IMR-90 (cell line): ENCODE results near the gene TMEM139. TPM values are rescaled to one million over a fixed set of nuclear protein-coding genes. Genes with fewer than 3 reads are reported as not detected.
A peak's percentile ranks its signal among the peaks of the same experiment; 100 is the strongest.

Experiments
- ATAC-seq: fragments of 200-7000 bp; cut with Tn5 transposase; 2 replicates; pipeline ENCODE4 v1.9.1; 2020; ENCODE audit warnings: low read depth, mild to moderate bottlenecking, moderate library complexity
- BruUV-seq: library from RNA; stranded (reverse); fragments of 400-500 nt; replicated peaks from 2 replicates; lab custom pipeline; 2021; lab: Mats Ljungman, UMichigan
- CTCF ChIA-PET: fragments of 300-600 bp; formaldehyde crosslinking; extraction: SDS; loops from one replicate; lab custom pipeline; 2021; ENCODE audit warnings: antibody characterized with exemption; lab: Yijun Ruan, JAX
- POLR2A ChIA-PET: fragments of 300-600 bp; sonication (Branson Sonifier 250); formaldehyde crosslinking; loops from one replicate; lab custom pipeline; 2022; ENCODE audit warnings: antibody characterized with exemption; ENCODE audit not compliant: unreplicated experiment; lab: Charles Lee
- DNase-seq: peaks from one replicate; pipeline ENCODE4 v3.0.0; 2013
- H2AFZ ChIP-seq: replicated peaks from 2 replicates; pipeline ENCODE3; 2013; ENCODE audit warnings: low read length, mild to moderate bottlenecking; ENCODE audit not compliant: poor library complexity
- H2AK5ac ChIP-seq: 2 replicates; pipeline ENCODE4 v1.6.1; 2013; ENCODE audit warnings: low read depth, low read length, inconsistent platforms
- H2AK9ac ChIP-seq: replicated peaks from 2 replicates; pipeline ENCODE3; 2013; ENCODE audit warnings: mild to moderate bottlenecking, low read depth, low read length, moderate library complexity; ENCODE audit not compliant: poor library complexity
- H2BK120ac ChIP-seq: 2 replicates; pipeline ENCODE4 v1.6.1; 2013; ENCODE audit warnings: low read depth, low read length, inconsistent platforms
- H2BK15ac ChIP-seq: 3 replicates; pipeline ENCODE4 v1.6.1; 2013; ENCODE audit warnings: low read depth, low read length, inconsistent platforms
- H2BK20ac ChIP-seq: 2 replicates; pipeline ENCODE4 v1.6.1; 2013; ENCODE audit warnings: low read depth, mild to moderate bottlenecking, inconsistent platforms, low read length, moderate library complexity
- H2BK5ac ChIP-seq: 2 replicates; pipeline ENCODE4 v1.6.1; 2013; ENCODE audit warnings: mild to moderate bottlenecking, low read depth, low read length, inconsistent platforms; ENCODE audit not compliant: poor library complexity, severe bottlenecking
- H3K14ac ChIP-seq: replicated peaks from 2 replicates; pipeline ENCODE4 v1.6.1; 2013; ENCODE audit warnings: low read depth, low read length, inconsistent platforms
- H3K18ac ChIP-seq: 2 replicates; pipeline ENCODE4 v1.6.1; 2013; ENCODE audit warnings: low read depth, low read length, control low read depth
- H3K23ac ChIP-seq: 2 replicates; pipeline ENCODE4 v1.6.1; 2013; ENCODE audit warnings: low read depth, low read length, inconsistent platforms
- H3K27ac ChIP-seq: 2 replicates; pipeline ENCODE4 v1.5.1; 2013; ENCODE audit warnings: mild to moderate bottlenecking, control low read depth, low read length; ENCODE audit not compliant: insufficient read depth
- H3K27me3 ChIP-seq: 2 replicates; pipeline ENCODE4 v1.6.1; 2013; ENCODE audit warnings: low read length; ENCODE audit not compliant: control insufficient read depth, insufficient read depth
- H3K36me3 ChIP-seq: 2 replicates; pipeline ENCODE4 v1.6.1; 2013; ENCODE audit warnings: low read length, mixed read lengths; ENCODE audit not compliant: control insufficient read depth, insufficient read depth
- H3K4ac ChIP-seq: 2 replicates; pipeline ENCODE4 v1.6.1; 2013; ENCODE audit warnings: low read depth, low read length, inconsistent platforms
- H3K4me1 ChIP-seq: 2 replicates; pipeline ENCODE4 v1.6.1; 2013; ENCODE audit warnings: low read length, mixed read lengths; ENCODE audit not compliant: control insufficient read depth, insufficient read depth
- H3K4me2 ChIP-seq: 2 replicates; pipeline ENCODE4 v1.6.1; 2013; ENCODE audit warnings: low read depth, mild to moderate bottlenecking, control low read depth, low read length, moderate library complexity
- H3K4me3 ChIP-seq: 2 replicates; pipeline ENCODE4 v1.5.1; 2013; ENCODE audit warnings: low read depth, mild to moderate bottlenecking, control low read depth, low read length, moderate library complexity; ENCODE audit not compliant: insufficient read depth
- H3K56ac ChIP-seq: 2 replicates; pipeline ENCODE4 v1.6.1; 2013; ENCODE audit warnings: low read length, inconsistent platforms; ENCODE audit not compliant: insufficient read depth; ENCODE audit errors: extremely low read depth
- H3K79me1 ChIP-seq, 2 experiments: 2 replicates each; pipeline ENCODE4 v1.6.1; 2013; ENCODE audit warnings: low read length in 2 of 2, inconsistent platforms in 1 of 2, low read depth in 1 of 2
- H3K9ac ChIP-seq: 2 replicates; pipeline ENCODE4 v1.6.1; 2013; ENCODE audit warnings: low read depth, low read length, control low read depth
- H3K9me1 ChIP-seq: 2 replicates; pipeline ENCODE4 v1.6.1; 2013; ENCODE audit warnings: low read length, inconsistent platforms; ENCODE audit not compliant: insufficient read depth
- H3K9me3 ChIP-seq: 2 replicates; pipeline ENCODE4 v1.6.1; 2013; ENCODE audit warnings: low read length; ENCODE audit not compliant: control insufficient read depth, insufficient read depth
- H4K20me1 ChIP-seq: 2 replicates; pipeline ENCODE4 v1.6.1; 2013; ENCODE audit warnings: low read length, inconsistent platforms; ENCODE audit not compliant: insufficient read depth
- H4K5ac ChIP-seq: 2 replicates; pipeline ENCODE4 v1.6.1; 2013; ENCODE audit warnings: mild to moderate bottlenecking, low read depth, low read length, control low read depth
- H4K8ac ChIP-seq, 2 experiments: 2 replicates each; pipeline ENCODE4 v1.6.1; 2013; ENCODE audit warnings: low read depth in 2 of 2, low read length in 2 of 2, control low read depth in 1 of 2, inconsistent platforms in 1 of 2
- H4K91ac ChIP-seq: 2 replicates; pipeline ENCODE4 v1.6.1; 2013; ENCODE audit warnings: low read depth, low read length, inconsistent platforms; ENCODE audit not compliant: insufficient read depth
- BHLHE40 ChIP-seq: fragments of 150-350 bp; IDR thresholded peaks from 2 replicates; pipeline ENCODE4 v1.6.1; 2016; ENCODE audit warnings: mild to moderate bottlenecking, low read depth, low read length
- CEBPB ChIP-seq: IDR thresholded peaks from 2 replicates; pipeline ENCODE4 v1.6.1; 2012; ENCODE audit warnings: low read depth, low read length, improper control_type of control experiment
- CHD1 ChIP-seq: IDR thresholded peaks from 2 replicates; pipeline ENCODE4 v1.6.1; 2012; ENCODE audit warnings: low read depth, low read length, improper control_type of control experiment
- CTCF ChIP-seq: conservative IDR thresholded peaks from 2 replicates; pipeline ENCODE4 v1.5.1; 2012; ENCODE audit warnings: mild to moderate bottlenecking, low read depth, low read length, improper control_type of control experiment
- ELK1 ChIP-seq: fragments of 150-350 bp; IDR thresholded peaks from 2 replicates; pipeline ENCODE4 v1.6.1; 2016; ENCODE audit warnings: low read depth, mild to moderate bottlenecking, low read length, moderate library complexity, borderline replicate concordance
- FOS ChIP-seq: fragments of 150-350 bp; IDR thresholded peaks from 2 replicates; pipeline ENCODE4 v1.6.1; 2016; ENCODE audit warnings: low read depth, low read length
- MAFK ChIP-seq: IDR thresholded peaks from 2 replicates; pipeline ENCODE4 v1.6.1; 2012; ENCODE audit warnings: low read depth, low read length, improper control_type of control experiment
- MAZ ChIP-seq: IDR thresholded peaks from 2 replicates; pipeline ENCODE4 v1.6.1; 2012; ENCODE audit warnings: low read depth, mild to moderate bottlenecking, low read length, improper control_type of control experiment, moderate library complexity, borderline replicate concordance
- MXI1 ChIP-seq: IDR thresholded peaks from 2 replicates; pipeline ENCODE4 v1.6.1; 2012; ENCODE audit warnings: low read depth, mild to moderate bottlenecking, low read length, moderate library complexity, borderline replicate concordance
- NFE2L2 ChIP-seq: fragments of 150-350 bp; IDR thresholded peaks from 2 replicates; pipeline ENCODE4 v1.6.1; 2016; ENCODE audit warnings: low read depth, mild to moderate bottlenecking, low read length
- POLR2A ChIP-seq: IDR thresholded peaks from 2 replicates; pipeline ENCODE4 v1.6.1; 2012; ENCODE audit warnings: mild to moderate bottlenecking, low read depth, low read length
- RAD21 ChIP-seq: IDR thresholded peaks from 2 replicates; pipeline ENCODE4 v1.6.1; 2012; ENCODE audit warnings: low read length, improper control_type of control experiment
- RCOR1 ChIP-seq: IDR thresholded peaks from 2 replicates; pipeline ENCODE4 v1.6.1; 2012; ENCODE audit warnings: mild to moderate bottlenecking, low read length, improper control_type of control experiment; ENCODE audit not compliant: insufficient replicate concordance
- RFX5 ChIP-seq: IDR thresholded peaks from 2 replicates; pipeline ENCODE4 v1.8.0; 2012; ENCODE audit warnings: low read depth, mild to moderate bottlenecking, low read length, moderate library complexity
- SMC3 ChIP-seq: fragments of 150-350 bp; IDR thresholded peaks from 2 replicates; pipeline ENCODE4 v1.6.1; 2016; ENCODE audit warnings: low read depth, mild to moderate bottlenecking, antibody characterized with exemption, low read length, moderate library complexity
- USF2 ChIP-seq: fragments of 150-350 bp; IDR thresholded peaks from 2 replicates; pipeline ENCODE4 v1.6.1; 2017; ENCODE audit warnings: mild to moderate bottlenecking, antibody characterized with exemption, low read length, low read depth
- whole genome bisulfite sequencing, 2 experiments: methylation state at CpG; one replicate each; pipeline versions ENCODE4 v1.1.5 to v1.1.7; 2013; ENCODE audit warnings: missing lambda C conversion rate in 2 of 2; ENCODE audit not compliant: insufficient read length in 1 of 2; ENCODE audit errors: extremely low coverage in 2 of 2; 5-methylcytosine and 5-hydroxymethylcytosine counted together
- dilution Hi-C: fragments of 300-500 bp; cut with HindIII; formaldehyde crosslinking; loops from one replicate; pipeline ENCODE4 v1.14.3; 2018; ENCODE audit warnings: low sequenced_read_pairs; ENCODE audit not compliant: unreplicated experiment
- in situ Hi-C: fragments of 300-500 bp; cut with MboI; formaldehyde crosslinking; loops from 3 replicates; pipeline ENCODE4 v1.14.3; 2019; ENCODE audit warnings: low sequenced_read_pairs, inconsistent platforms, mixed read lengths
- intact Hi-C: fragments of 100-400 bp; cut with micrococcal nuclease; formaldehyde crosslinking; loops from 2 replicates; pipeline ENCODE4 v1.10.0; 2022
- polyA plus RNA-seq, 3 experiments: library from polyadenylated mRNA; depleted of rRNA; stranded (reverse); fragments of >200 nt; gene quantifications; 2 replicates each; pipeline ENCODE4 v1.2.3, GENCODE V29; 2012; ENCODE audit warnings: low replicate concordance in 1 of 3
- total RNA-seq: library from RNA; depleted of rRNA; stranded (reverse); fragments of >200 nt; gene quantifications from 2 replicates; pipeline ENCODE4 v1.2.3, GENCODE V29; 2012

The TMEM139 gene
- total and polyA plus RNA-seq, 2 of the 4 experiments (the other 2 are of a cell fraction) = 0.07 TPM; not detected in 1

GRCh38 chr7:143334244-143334643 is 49.5 kb downstream of the TMEM139 start:
- in situ Hi-C loops (no loop called here), dilution Hi-C loops (no loop called here)
- WGBS, 2 experiments = no CpG with 5 or more reads among the region's 1 CpG

More at GRCh38 chr7:143334244-143334643, 49.5 kb downstream of the TMEM139 start:
- no peak overlapping the region for H2AFZ ChIP-seq
- no peak overlapping the region for H2BK15ac ChIP-seq
- no peak overlapping the region for H3K9ac ChIP-seq
- H3K14ac ChIP-seq = no peak overlapping the region
- no peak overlapping the region for H4K91ac ChIP-seq
- intact Hi-C loops = no loop called here
- H2BK20ac ChIP-seq = no peak overlapping the region
- peaks cover 8% of the 10 kb centered on the region for H3K4me1 ChIP-seq
- TF ChIP-seq NFE2L2 = no peak
- no peak for TF ChIP-seq SMC3
- no peak for TF ChIP-seq MAZ
- TF ChIP-seq FOS = no peak
- no peak for TF ChIP-seq CEBPB
- TF ChIP-seq CHD1 = no peak
- no peak for TF ChIP-seq RFX5
- TF ChIP-seq BHLHE40 = no peak
- TF ChIP-seq POLR2A = no peak
- no peak for TF ChIP-seq MXI1
- TF ChIP-seq CTCF = no peak
- TF ChIP-seq ELK1 = no peak
- no peak for TF ChIP-seq RAD21
- no peak for TF ChIP-seq MAFK
- TF ChIP-seq USF2 = no peak
- TF ChIP-seq RCOR1 = no peak
- H4K20me1 ChIP-seq = no peaks in the 10 kb centered on the region
- POLR2A ChIA-PET = no interaction called here
- peaks cover 8% of the 10 kb centered on the region for H3K27me3 ChIP-seq
- H3K9me3 ChIP-seq = no peaks in the 10 kb centered on the region
- no peak overlapping the region for H2AK9ac ChIP-seq
- H3K56ac ChIP-seq = no peak overlapping the region
- H3K4me3 ChIP-seq = no peak overlapping the region
- no peak overlapping the region for H3K27ac ChIP-seq
- H2BK5ac ChIP-seq = no peak overlapping the region
- no peak overlapping the region for H3K23ac ChIP-seq
- no peaks in the 10 kb centered on the region for H3K9me1 ChIP-seq
- H2AK5ac ChIP-seq = no peak overlapping the region
- no peak overlapping the region for H3K18ac ChIP-seq
- ATAC-seq (no peak), DNase-seq (peak; percentile 12)
- H4K8ac ChIP-seq = no peak overlapping the region
- CTCF ChIA-PET = interaction anchor here (0.8 to 2.5 kb wide), 2 partner anchors 11 to 36 kb away, joined by 4 to 7 read pairs; no protein-coding TSS in a partner anchor
- H4K5ac ChIP-seq = no peak overlapping the region
- no peak overlapping the region for H2BK120ac ChIP-seq
- H3K79me1 ChIP-seq = no peaks in the 10 kb centered on the region
- no TSS peak for BruUV-seq
- no peak overlapping the region for H3K4me2 ChIP-seq
- H3K36me3 ChIP-seq = no peaks in the 10 kb centered on the region
- H3K4ac ChIP-seq = no peak overlapping the region
